Mesendoderm (in vitro differentiated cells): ENCODE data around the gene RBPJL.

Source experiments
- DNase-seq: peaks from one replicate; pipeline ENCODE4 v3.0.0; 2013
- H2AK5ac ChIP-seq: 2 replicates; pipeline ENCODE4 v1.6.1; 2013; ENCODE audit warnings: low read length, inconsistent platforms
- H2BK120ac ChIP-seq: 2 replicates; pipeline ENCODE4 v1.6.1; 2013; ENCODE audit warnings: low read depth, mild to moderate bottlenecking, low read length, moderate library complexity, mixed read lengths
- H2BK15ac ChIP-seq: replicated peaks from 2 replicates; pipeline ENCODE4 v1.6.1; 2013; ENCODE audit warnings: low read depth, mild to moderate bottlenecking, moderate library complexity
- H2BK5ac ChIP-seq: 2 replicates; pipeline ENCODE4 v1.6.1; 2013; ENCODE audit warnings: low read length, inconsistent platforms
- H3K18ac ChIP-seq: 2 replicates; pipeline ENCODE4 v1.6.1; 2013; ENCODE audit warnings: mild to moderate bottlenecking, low read length, mixed read lengths
- H3K23ac ChIP-seq: one replicate; pipeline ENCODE4 v1.6.1; 2013; ENCODE audit warnings: low read length
- H3K27ac ChIP-seq: 2 replicates; pipeline ENCODE4 v1.5.1; 2013; ENCODE audit warnings: low read depth, mild to moderate bottlenecking, inconsistent platforms, low read length, moderate library complexity
- H3K27me3 ChIP-seq: 2 replicates; pipeline ENCODE4 v1.6.1; 2013; ENCODE audit warnings: low read length, control low read depth, mild to moderate bottlenecking, inconsistent platforms; ENCODE audit not compliant: insufficient read depth, poor library complexity
- H3K36me3 ChIP-seq: 2 replicates; pipeline ENCODE4 v1.6.1; 2013; ENCODE audit warnings: low read length, inconsistent platforms; ENCODE audit not compliant: control insufficient read depth, insufficient read depth
- H3K4ac ChIP-seq: one replicate; pipeline ENCODE4 v1.6.1; 2013; ENCODE audit warnings: low read depth, mild to moderate bottlenecking, low read length, moderate library complexity
- H3K4me1 ChIP-seq: 2 replicates; pipeline ENCODE4 v1.6.1; 2013; ENCODE audit warnings: low read depth, low read length, inconsistent platforms; ENCODE audit not compliant: control insufficient read depth
- H3K4me2 ChIP-seq: 2 replicates; pipeline ENCODE4 v1.6.1; 2013; ENCODE audit warnings: low read length
- H3K4me3 ChIP-seq: 2 replicates; pipeline ENCODE4 v1.5.1; 2013; ENCODE audit warnings: mild to moderate bottlenecking, low read length
- H3K56ac ChIP-seq: one replicate; pipeline ENCODE4 v1.6.1; 2013; ENCODE audit warnings: low read length
- H3K79me1 ChIP-seq: 2 replicates; pipeline ENCODE4 v1.6.1; 2013; ENCODE audit warnings: low read length, inconsistent platforms
- H3K79me2 ChIP-seq: 2 replicates; pipeline ENCODE4 v1.6.1; 2013; ENCODE audit warnings: mild to moderate bottlenecking, low read length; ENCODE audit not compliant: control insufficient read depth, insufficient read depth
- H3K9ac ChIP-seq: 2 replicates; pipeline ENCODE4 v1.6.1; 2013; ENCODE audit warnings: low read length, inconsistent platforms
- H4K5ac ChIP-seq: one replicate; pipeline ENCODE4 v1.6.1; 2013; ENCODE audit warnings: low read length
- H4K8ac ChIP-seq: one replicate; pipeline ENCODE4 v1.6.1; 2013; ENCODE audit warnings: low read depth, mild to moderate bottlenecking, control low read depth, low read length, moderate library complexity
- WGBS: extraction: QIAGEN DNeasy Blood & Tissue Kit; methylation state at CpG from one replicate; pipeline ENCODE4 v1.1.7; 2013; ENCODE audit warnings: low lambda C conversion rate, missing lambda C conversion rate; ENCODE audit not compliant: insufficient coverage; ENCODE audit errors: extremely low coverage; 5-methylcytosine and 5-hydroxymethylcytosine counted together

Gene RBPJL

DNA sequence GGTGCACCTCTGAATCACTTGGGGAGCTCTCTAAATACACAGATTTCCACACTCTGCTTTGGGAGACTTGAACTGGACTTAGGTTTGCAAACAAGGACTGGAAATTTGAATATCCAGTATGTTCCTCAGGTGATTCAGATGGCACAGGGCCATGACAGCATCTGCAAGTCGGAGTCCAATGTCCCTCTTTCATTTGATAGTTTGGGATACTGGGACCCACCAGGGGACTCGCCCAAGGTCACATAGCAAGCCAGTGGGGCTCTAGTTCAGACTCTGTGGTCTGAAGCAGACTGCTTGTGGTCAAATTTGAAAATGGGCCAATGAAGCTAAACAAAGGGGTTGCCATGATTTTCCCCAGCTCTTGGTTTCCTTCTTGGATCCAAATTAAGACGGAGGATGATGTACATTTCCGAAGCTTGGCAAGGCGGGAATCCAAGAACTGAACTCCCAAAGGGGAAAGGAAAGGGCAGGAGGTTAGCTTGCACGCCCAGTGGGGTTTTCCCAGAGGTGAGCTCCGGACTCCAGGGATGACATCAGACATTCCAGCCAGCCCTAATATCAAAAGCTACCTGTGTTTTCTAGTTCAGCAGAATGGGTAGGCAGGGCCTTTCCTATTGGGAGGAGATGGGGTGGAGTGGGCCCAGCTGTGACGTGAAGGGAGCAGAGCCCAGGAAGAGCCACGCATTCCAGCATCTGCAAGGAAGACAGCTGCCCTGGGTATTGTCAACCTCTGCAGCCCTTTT is 52.9 kb downstream of the RBPJL start:
- Histone ChIP-seq H3K18ac (no peak overlapping the region), H3K9ac (no peak overlapping the region), H3K4me3 (no peak overlapping the region), H2BK15ac (no peak overlapping the region), H3K27ac (no peak overlapping the region), H3K79me1 (peaks cover 8% of the 10 kb centered on the region), H3K56ac (no peak overlapping the region), H3K79me2 (peaks cover 6% of the 10 kb centered on the region), H3K4me2 (no peak overlapping the region), H3K4ac (no peak overlapping the region), H3K27me3 (no peaks in the 10 kb centered on the region), H2BK5ac (no peak overlapping the region), H3K36me3 (no peaks in the 10 kb centered on the region), H3K23ac (no peak overlapping the region), H3K4me1 (peaks cover 9% of the 10 kb centered on the region), H2AK5ac (no peak overlapping the region), H2BK120ac (no peak overlapping the region), H4K5ac (no peak overlapping the region), H4K8ac (no peak overlapping the region)
- no peak for DNase-seq
- no CpG with 5 or more reads among the region's 9 CpGs for WGBS

DNA sequence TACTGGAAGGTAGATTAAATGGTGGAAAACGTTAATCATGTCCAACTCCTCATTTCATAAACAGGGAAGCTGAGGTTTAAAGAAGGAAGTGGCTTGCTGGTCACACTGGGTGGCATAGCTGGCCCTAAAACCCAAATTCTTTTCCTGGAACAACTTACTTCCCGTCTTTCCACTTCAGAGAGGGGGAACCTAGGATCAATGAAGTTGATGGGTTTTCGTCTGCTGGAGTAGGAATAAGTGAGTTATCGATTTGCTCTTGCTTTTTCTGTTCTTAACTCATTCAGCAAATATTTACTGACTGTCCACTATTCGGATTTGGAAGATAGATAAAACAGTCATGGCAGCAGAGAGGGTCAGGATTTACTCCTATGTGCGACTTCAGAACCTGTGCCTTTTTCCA is 55.2 kb downstream of the RBPJL start:
- no peaks in the 10 kb centered on the region for H3K27me3 ChIP-seq
- H2BK15ac ChIP-seq, result no peak overlapping the region
- H4K5ac ChIP-seq, result no peak overlapping the region
- H2BK5ac ChIP-seq, result no peak overlapping the region
- no peak overlapping the region for H3K4me3 ChIP-seq
- H3K56ac ChIP-seq, result no peak overlapping the region
- peaks cover 8% of the 10 kb centered on the region for H3K79me2 ChIP-seq
- peaks cover 2% of the 10 kb centered on the region for H3K36me3 ChIP-seq
- no peak for DNase-seq
- H2BK120ac ChIP-seq, result no peak overlapping the region
- no peak overlapping the region for H3K27ac ChIP-seq
- H3K18ac ChIP-seq, result no peak overlapping the region
- no peak overlapping the region for H3K4me2 ChIP-seq
- no peak overlapping the region for H3K23ac ChIP-seq
- WGBS, result no CpG with 5 or more reads among the region's 6 CpGs
- H3K4me1 ChIP-seq, result peaks cover 9% of the 10 kb centered on the region
- H3K9ac ChIP-seq, result no peak overlapping the region
- no peak overlapping the region for H2AK5ac ChIP-seq
- H4K8ac ChIP-seq, result no peak overlapping the region
- H3K79me1 ChIP-seq, result peaks cover 17% of the 10 kb centered on the region
- no peak overlapping the region for H3K4ac ChIP-seq

DNA sequence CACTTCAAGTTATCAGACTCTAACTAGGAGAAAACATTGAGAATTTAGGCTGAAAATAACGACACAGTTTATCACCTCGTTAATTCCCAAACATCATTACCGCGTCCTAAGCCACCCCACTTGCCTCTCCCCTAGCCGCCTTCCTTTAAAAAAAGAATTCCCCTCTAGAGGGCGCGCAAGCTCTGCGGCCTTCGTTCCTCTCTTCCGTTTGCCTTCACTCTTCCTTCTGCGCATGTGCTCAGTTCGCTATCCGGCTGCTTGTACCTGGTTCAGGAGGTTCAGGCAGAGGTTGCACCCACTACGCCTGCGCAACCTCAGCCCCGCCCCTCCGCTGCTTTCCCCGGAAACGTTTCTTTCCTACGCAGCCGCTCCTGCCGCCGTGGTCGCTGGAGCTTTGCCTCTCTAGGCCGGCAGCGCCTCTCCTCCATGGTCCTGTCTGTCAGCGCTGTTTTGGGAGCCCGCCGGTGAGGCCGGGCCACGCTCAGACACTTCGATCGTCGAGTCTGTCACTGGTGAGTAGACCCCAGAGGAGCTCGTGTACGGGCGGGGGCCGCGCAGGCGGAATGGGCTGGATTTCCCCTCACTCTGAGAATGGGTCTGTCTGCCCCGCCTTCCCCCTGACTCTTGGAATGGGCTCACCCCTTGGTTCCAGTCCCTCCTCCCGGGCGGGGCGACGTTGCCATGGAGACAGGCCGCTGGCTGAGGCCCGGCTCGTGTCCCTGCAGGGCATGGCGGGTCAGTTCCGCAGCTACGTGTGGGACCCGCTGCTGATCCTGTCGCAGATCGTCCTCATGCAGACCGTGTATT is 56.4 kb downstream of the RBPJL start, which contains the start of gene SYS1:
Gene SYS1 (plus strand): TSS at position 353 of the 807 bp plus-strand sequence. CDS start 376 bp downstream, at position 729.
- Histone ChIP-seq H2BK5ac (peak within 1 kb of the TSS; percentile 95), H3K36me3 (peaks cover 2% of the 10 kb centered on the region), H3K27me3 (no peaks in the 10 kb centered on the region), H3K4me2 (peak within 1 kb of the TSS; percentile 97), H2BK15ac (no peak within 1 kb of the TSS), H2BK120ac (no peak within 1 kb of the TSS), H4K5ac (peak within 1 kb of the TSS; percentile 76), H3K79me2 (peaks cover 8% of the 10 kb centered on the region), H3K23ac (peak within 1 kb of the TSS; percentile 45), H3K56ac (peak within 1 kb of the TSS; percentile 99), H3K79me1 (peaks cover 17% of the 10 kb centered on the region), H2AK5ac (no peak within 1 kb of the TSS), H4K8ac (no peak within 1 kb of the TSS), H3K27ac (peak within 1 kb of the TSS; percentile 60), H3K9ac (peak within 1 kb of the TSS; percentile 96), H3K4ac (peak within 1 kb of the TSS; percentile 21), H3K18ac (no peak within 1 kb of the TSS), H3K4me3 (peak within 1 kb of the TSS; percentile 96), H3K4me1 (peaks cover 9% of the 10 kb centered on the region)
- peak; percentile 99 for DNase-seq
- no CpG with 5 or more reads among the region's 55 CpGs for WGBS

DNA sequence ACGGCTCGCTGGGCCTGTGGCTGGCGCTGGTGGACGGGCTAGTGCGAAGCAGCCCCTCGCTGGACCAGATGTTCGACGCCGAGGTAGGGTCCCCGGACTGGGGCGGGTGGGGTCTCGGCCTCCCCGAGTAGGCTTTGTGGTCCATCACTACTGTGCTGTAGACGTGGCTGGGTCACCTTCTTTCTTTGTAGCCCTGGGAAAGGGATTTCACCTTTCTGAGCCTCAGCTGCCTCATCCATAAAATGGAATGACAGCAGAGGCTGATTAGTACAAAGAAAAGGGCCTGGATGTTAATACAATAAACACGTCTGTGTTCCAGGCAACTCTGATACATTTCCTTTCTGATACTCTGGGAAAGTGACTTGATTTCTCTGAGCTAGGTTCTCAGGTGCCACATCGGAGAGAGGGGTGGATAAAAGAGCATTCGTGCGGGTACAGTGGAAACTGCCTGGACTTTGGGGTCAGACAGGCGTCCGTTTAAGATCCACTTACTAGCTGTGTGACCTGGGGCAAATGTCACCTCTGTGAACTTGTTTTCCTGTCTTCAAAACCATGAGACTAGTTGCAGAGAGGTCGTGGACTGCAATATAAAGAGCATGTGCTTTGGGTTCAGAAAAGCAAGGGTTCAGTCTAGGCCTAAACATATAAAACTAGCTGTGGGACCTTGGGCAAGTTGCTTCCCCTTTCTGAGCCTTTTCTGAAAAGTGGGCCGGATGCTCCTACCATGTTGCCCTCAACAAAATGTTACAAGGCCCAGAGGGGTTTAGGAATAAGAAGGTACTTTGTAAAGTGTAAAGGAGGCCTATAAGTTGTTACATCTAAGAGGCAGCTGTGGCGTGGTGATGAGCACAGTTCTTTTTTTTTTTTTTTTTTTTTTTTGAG is 57.2 kb downstream of the RBPJL start:
- Histone ChIP-seq H3K4ac (no peak overlapping the region), H3K27ac (no peak overlapping the region)
- WGBS, result no CpG with 5 or more reads among the region's 23 CpGs

DNA sequence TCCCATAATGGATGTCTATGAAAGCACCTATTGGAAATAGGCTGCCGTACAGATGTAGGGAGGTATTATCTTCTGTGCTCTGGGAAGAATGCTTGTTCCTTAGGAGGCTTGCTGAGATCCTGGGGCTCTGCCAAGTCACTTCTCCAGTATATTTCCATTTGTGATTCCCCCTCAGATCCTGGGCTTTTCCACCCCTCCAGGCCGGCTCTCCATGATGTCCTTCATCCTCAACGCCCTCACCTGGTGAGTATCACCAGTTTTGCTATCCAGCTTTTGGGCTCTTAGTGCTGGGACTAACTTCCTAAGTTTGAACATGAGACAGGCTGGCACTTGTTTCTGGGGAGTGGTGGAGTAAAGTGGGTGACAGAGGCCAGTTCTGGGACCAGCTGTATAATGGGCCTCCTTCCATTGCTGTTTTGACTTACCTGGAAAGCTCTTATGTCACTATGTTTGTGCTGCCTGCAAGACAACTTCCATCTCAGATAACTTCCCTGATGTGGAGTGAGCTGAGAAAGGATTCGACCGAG is 58.9 kb downstream of the RBPJL start:
- DNase-seq, result no peak
- Histone ChIP-seq H3K4me1 (peaks cover 5% of the 10 kb centered on the region), H4K8ac (no peak overlapping the region), H2BK120ac (no peak overlapping the region), H3K4me3 (no peak overlapping the region), H3K56ac (no peak overlapping the region), H3K4ac (no peak overlapping the region), H3K79me2 (peaks cover 8% of the 10 kb centered on the region), H3K79me1 (peaks cover 17% of the 10 kb centered on the region), H3K9ac (no peak overlapping the region), H3K27me3 (no peaks in the 10 kb centered on the region), H3K36me3 (peaks cover 2% of the 10 kb centered on the region), H2BK5ac (no peak overlapping the region), H2AK5ac (no peak overlapping the region), H3K27ac (no peak overlapping the region), H3K23ac (no peak overlapping the region), H4K5ac (no peak overlapping the region), H3K4me2 (no peak overlapping the region), H2BK15ac (no peak overlapping the region), H3K18ac (no peak overlapping the region)
- WGBS, result no CpG with 5 or more reads among the region's 5 CpGs

More for the DNA sequence above, 57.2 kb downstream of the RBPJL start:
- no peak overlapping the region for H4K5ac ChIP-seq
- H3K18ac ChIP-seq, result no peak overlapping the region
- H3K4me1 ChIP-seq, result peaks cover 5% of the 10 kb centered on the region
- no peak overlapping the region for H2AK5ac ChIP-seq
- peaks cover 8% of the 10 kb centered on the region for H3K79me2 ChIP-seq
- peak overlapping the region; percentile 99 for H3K56ac ChIP-seq
- H3K23ac ChIP-seq, result peak overlapping the region; percentile 45
- peak overlapping the region; percentile 96 for H3K9ac ChIP-seq
- no peak for DNase-seq
- H2BK5ac ChIP-seq, result no peak overlapping the region
- H2BK15ac ChIP-seq, result no peak overlapping the region
- H3K27me3 ChIP-seq, result no peaks in the 10 kb centered on the region
- H3K79me1 ChIP-seq, result peaks cover 17% of the 10 kb centered on the region
- peaks cover 2% of the 10 kb centered on the region for H3K36me3 ChIP-seq
- H3K4me2 ChIP-seq, result peak overlapping the region; percentile 97
- no peak overlapping the region for H4K8ac ChIP-seq
- H3K4me3 ChIP-seq, result peak overlapping the region; percentile 96
- H2BK120ac ChIP-seq, result no peak overlapping the region
